PC-3 (cell line): ENCODE measurements around the gene EVL. TPM values are rescaled to one million over a fixed set of nuclear protein-coding genes. Genes with fewer than 3 reads are reported as not detected.

ENCODE experiments used
- ATAC-seq: fragments of 200-7000 bp; cut with Tn5 transposase; 2 replicates; pipeline ENCODE4 v1.9.1; 2020; ENCODE audit warnings: mild to moderate bottlenecking, moderate library complexity
- BruUV-seq: library from RNA; stranded (reverse); fragments of 400-500 nt; replicated peaks from 2 replicates; lab custom pipeline; 2021; lab: Mats Ljungman, UMichigan
- CTCF ChIA-PET: fragments of 300-600 bp; sonication (Branson Sonifier 250); formaldehyde crosslinking; loops from one replicate; lab custom pipeline; 2022; ENCODE audit warnings: antibody characterized with exemption; lab: Charles Lee
- POLR2A ChIA-PET: fragments of 300-600 bp; sonication (Branson Sonifier 250); formaldehyde crosslinking; loops from one replicate; lab custom pipeline; 2022; ENCODE audit warnings: antibody characterized with exemption; ENCODE audit not compliant: unreplicated experiment; lab: Charles Lee
- DNase-seq: peaks from one replicate; pipeline ENCODE4 v3.0.0-alpha.2; 2015
- H2AFZ ChIP-seq: fragments of 300-600 bp; sonication (generic); 2 replicates; pipeline ENCODE4 v1.6.0; 2016; ENCODE audit warnings: antibody characterized with exemption, low read length
- H3F3A ChIP-seq: fragments of 300-600 bp; sonication (generic); one replicate; pipeline ENCODE4 v1.6.0; 2017; ENCODE audit warnings: antibody characterized with exemption, low read length, control low read depth, mild to moderate bottlenecking; ENCODE audit not compliant: unreplicated experiment
- H3K27ac ChIP-seq: fragments of 300-600 bp; sonication (generic); 2 replicates; pipeline ENCODE4 v1.5.1; 2016; ENCODE audit warnings: mild to moderate bottlenecking, low read length
- H3K27me3 ChIP-seq: fragments of 300-600 bp; sonication (generic); 2 replicates; pipeline ENCODE4 v1.6.1; 2016; ENCODE audit warnings: low read length, mixed read lengths
- H3K36me3 ChIP-seq: fragments of 300-600 bp; sonication (generic); 2 replicates; pipeline ENCODE4 v1.6.1; 2016; ENCODE audit warnings: low read depth, mixed run types, low read length, mixed read lengths
- H3K4me1 ChIP-seq: fragments of 300-600 bp; sonication (generic); 2 replicates; pipeline ENCODE4 v1.5.1; 2016; ENCODE audit warnings: low read length; ENCODE audit not compliant: insufficient read depth
- H3K4me2 ChIP-seq: fragments of 300-600 bp; sonication (generic); 2 replicates; pipeline ENCODE4 v1.6.0; 2016; ENCODE audit warnings: low read length
- H3K4me3 ChIP-seq: fragments of 300-600 bp; sonication (generic); 2 replicates; pipeline ENCODE4 v1.5.1; 2016; ENCODE audit warnings: mild to moderate bottlenecking, low read length, mixed read lengths
- H3K79me2 ChIP-seq: fragments of 300-600 bp; sonication (generic); 2 replicates; pipeline ENCODE4 v1.6.1; 2017; ENCODE audit warnings: low read length, mixed read lengths
- H3K9ac ChIP-seq: fragments of 300-600 bp; sonication (generic); 2 replicates; pipeline ENCODE4 v1.6.0; 2016; ENCODE audit warnings: mild to moderate bottlenecking, low read length
- H3K9me2 ChIP-seq: fragments of 300-600 bp; sonication (generic); replicated peaks from 2 replicates; pipeline ENCODE4 v1.6.1; 2016; ENCODE audit warnings: mixed run types, low read length, mixed read lengths
- H3K9me3 ChIP-seq: fragments of 300-600 bp; sonication (generic); 2 replicates; pipeline ENCODE4 v1.6.1; 2016; ENCODE audit warnings: low read length, mixed read lengths
- H4K20me1 ChIP-seq: fragments of 300-600 bp; sonication (generic); 2 replicates; pipeline ENCODE4 v1.6.1; 2016; ENCODE audit warnings: low read length, mixed read lengths
- CTCF ChIP-seq: fragments of 300-600 bp; sonication (generic); conservative IDR thresholded peaks from 2 replicates; pipeline ENCODE4 v1.5.1; 2017; ENCODE audit warnings: antibody characterized with exemption, low read depth, mild to moderate bottlenecking, low read length
- EZH2 ChIP-seq: fragments of 300-600 bp; sonication (generic); IDR thresholded peaks from one replicate; pipeline ENCODE4 v1.6.1; 2017; ENCODE audit warnings: antibody characterized with exemption, mild to moderate bottlenecking, low read length; ENCODE audit not compliant: unreplicated experiment
- EZH2phosphoT487 ChIP-seq: fragments of 300-600 bp; sonication (generic); IDR thresholded peaks from 2 replicates; pipeline ENCODE4 v1.6.1; 2018; ENCODE audit warnings: mild to moderate bottlenecking, antibody characterized with exemption, low read length, borderline replicate concordance
- intact Hi-C: fragments of 100-400 bp; cut with micrococcal nuclease; formaldehyde crosslinking; loops from 2 replicates; pipeline ENCODE4 v1.9.0; 2023
- total RNA-seq: library from RNA; depleted of rRNA; stranded (reverse); fragments of >200 nt; gene quantifications from 2 replicates; pipeline ENCODE4 v1.2.3, GENCODE V29; 2014

EVL gene
- total RNA-seq, 1 experiment from 2014 or later: 26.5 TPM

- ChIA-PET CTCF (interaction anchor here (0.7 kb wide), 1 partner anchor 27 kb away, joined by 4 read pairs; no protein-coding TSS in a partner anchor), POLR2A (no interaction called here)
- no peaks in the 10 kb centered on the region for H3K79me2 ChIP-seq
- peak overlapping the region; percentile 22; the same call in 1 of the 2 replicates for H3K9ac ChIP-seq
- H4K20me1 ChIP-seq: no peaks in the 10 kb centered on the region
- no peaks in the 10 kb centered on the region for H3K27me3 ChIP-seq
- ATAC-seq: no peak
- no peaks in the 10 kb centered on the region for H3F3A ChIP-seq
- BruUV-seq: no TSS peak
- DNase-seq: no peak
- intact Hi-C loops: loop anchor here (5.0 kb wide), 1 partner anchor 133 kb away; no protein-coding TSS in a partner anchor
- H3K9me3 ChIP-seq: no peaks in the 10 kb centered on the region
- H3K36me3 ChIP-seq: no peaks in the 10 kb centered on the region
- TF ChIP-seq EZH2phosphoT487: no peak
- no peak for TF ChIP-seq CTCF
- no peak for TF ChIP-seq EZH2
- H3K4me2 ChIP-seq: peak overlapping the region; percentile 69
- peak overlapping the region; percentile 25; the same call in 1 of the 2 replicates for H3K4me3 ChIP-seq
- peaks cover 21% of the 10 kb centered on the region for H3K4me1 ChIP-seq
- no peaks in the 10 kb centered on the region for H3K9me2 ChIP-seq
- H3K27ac ChIP-seq: peak overlapping the region; percentile 74
- 0 out of 2 replicates have a peak overlapping the region, but pooled peaks have one; percentile 12 for H2AFZ ChIP-seq
These were observed 6.3 kb upstream of the EVL start for GRCh38 chr14:100058777-100059437.

GRCh38 chr14:100059438-100059781, 5.8 kb upstream of the EVL start:
- POLR2A ChIA-PET: no interaction called here
- ATAC-seq (peak; percentile 86), DNase-seq (peak; percentile 94)
- Histone ChIP-seq H3K4me3 (peak overlapping the region; percentile 38; the same call in 1 of the 2 replicates), H3K4me1 (peaks cover 21% of the 10 kb centered on the region), H2AFZ (0 out of 2 replicates have a peak overlapping the region, but pooled peaks have one; percentile 12), H3K27me3 (no peaks in the 10 kb centered on the region), H3K9me2 (no peaks in the 10 kb centered on the region), H3F3A (no peaks in the 10 kb centered on the region), H3K9me3 (no peaks in the 10 kb centered on the region), H3K27ac (peak overlapping the region; percentile 74), H3K9ac (peak overlapping the region; percentile 22; the same call in 1 of the 2 replicates), H4K20me1 (no peaks in the 10 kb centered on the region), H3K36me3 (no peaks in the 10 kb centered on the region), H3K79me2 (no peaks in the 10 kb centered on the region), H3K4me2 (peak overlapping the region; percentile 69)
- no TSS peak for BruUV-seq
- TF ChIP-seq CTCF (no peak), EZH2phosphoT487 (no peak), EZH2 (no peak)
- CTCF ChIA-PET: interaction anchor here (0.7 kb wide), 1 partner anchor 28 kb away, joined by 4 read pairs; no protein-coding TSS in a partner anchor
- intact Hi-C loops: loop anchor here (5.0 kb wide), 1 partner anchor 133 kb away; no protein-coding TSS in a partner anchor

- no peaks in the 10 kb centered on the region for H3F3A ChIP-seq
- H4K20me1 ChIP-seq: no peaks in the 10 kb centered on the region
- H3K4me3 ChIP-seq: no peak overlapping the region
- H3K4me1 ChIP-seq: peaks cover 21% of the 10 kb centered on the region
- H3K9ac ChIP-seq: no peak overlapping the region
- ATAC-seq (no peak), DNase-seq (no peak)
- no peaks in the 10 kb centered on the region for H3K36me3 ChIP-seq
- no peak overlapping the region for H2AFZ ChIP-seq
- H3K27me3 ChIP-seq: no peaks in the 10 kb centered on the region
- POLR2A ChIA-PET: no interaction called here
- no peaks in the 10 kb centered on the region for H3K9me2 ChIP-seq
- TF ChIP-seq CTCF: no peak
- TF ChIP-seq EZH2phosphoT487: no peak
- TF ChIP-seq EZH2: no peak
- H3K4me2 ChIP-seq: no peak overlapping the region
- CTCF ChIA-PET: no interaction called here
- no peak overlapping the region for H3K27ac ChIP-seq
- BruUV-seq: no TSS peak
- no peaks in the 10 kb centered on the region for H3K79me2 ChIP-seq
- intact Hi-C loops: no loop called here
- H3K9me3 ChIP-seq: no peaks in the 10 kb centered on the region
These were observed 4.5 kb upstream of the EVL start for GRCh38 chr14:100060760-100061159.
